C4-2B (cell line): ENCODE data around the gene GAD2.

Experiments
- H3K27ac ChIP-seq: fragments of 450-650 bp; 2 replicates; pipeline ENCODE4 v1.5.1; 2017
- ZFX ChIP-seq: fragments of 450-650 bp; IDR thresholded peaks from 2 replicates; pipeline ENCODE4 v1.6.1; 2017
- TF ChIP-seq, protein P1 (sequence below): fragments of 450-650 bp; conservative IDR thresholded peaks from 2 replicates; pipeline ENCODE4 v1.5.1; 2017; ENCODE audit warnings: mild to moderate bottlenecking

The GAD2 gene

DNA sequence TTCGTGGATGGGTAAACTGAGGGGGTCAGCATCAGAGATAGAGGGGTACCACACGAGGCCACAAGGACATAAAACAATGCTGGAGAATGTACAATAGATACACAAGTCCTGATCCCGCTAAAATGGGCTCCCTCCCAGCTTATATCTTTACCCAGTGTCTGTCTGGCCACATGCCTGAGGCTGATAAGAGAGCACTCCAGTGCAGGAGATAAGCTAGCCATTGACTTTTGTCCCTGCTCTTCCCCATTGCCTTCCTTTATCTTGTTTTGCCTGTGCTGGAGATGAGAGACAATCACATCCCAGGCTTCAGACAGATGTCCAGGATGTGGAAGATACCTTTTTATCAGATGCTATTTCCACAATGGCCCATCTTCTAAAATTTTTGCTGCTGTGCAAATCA is 6.0 kb downstream of the GAD2 start:
- TF ChIP-seq, protein P1, sequence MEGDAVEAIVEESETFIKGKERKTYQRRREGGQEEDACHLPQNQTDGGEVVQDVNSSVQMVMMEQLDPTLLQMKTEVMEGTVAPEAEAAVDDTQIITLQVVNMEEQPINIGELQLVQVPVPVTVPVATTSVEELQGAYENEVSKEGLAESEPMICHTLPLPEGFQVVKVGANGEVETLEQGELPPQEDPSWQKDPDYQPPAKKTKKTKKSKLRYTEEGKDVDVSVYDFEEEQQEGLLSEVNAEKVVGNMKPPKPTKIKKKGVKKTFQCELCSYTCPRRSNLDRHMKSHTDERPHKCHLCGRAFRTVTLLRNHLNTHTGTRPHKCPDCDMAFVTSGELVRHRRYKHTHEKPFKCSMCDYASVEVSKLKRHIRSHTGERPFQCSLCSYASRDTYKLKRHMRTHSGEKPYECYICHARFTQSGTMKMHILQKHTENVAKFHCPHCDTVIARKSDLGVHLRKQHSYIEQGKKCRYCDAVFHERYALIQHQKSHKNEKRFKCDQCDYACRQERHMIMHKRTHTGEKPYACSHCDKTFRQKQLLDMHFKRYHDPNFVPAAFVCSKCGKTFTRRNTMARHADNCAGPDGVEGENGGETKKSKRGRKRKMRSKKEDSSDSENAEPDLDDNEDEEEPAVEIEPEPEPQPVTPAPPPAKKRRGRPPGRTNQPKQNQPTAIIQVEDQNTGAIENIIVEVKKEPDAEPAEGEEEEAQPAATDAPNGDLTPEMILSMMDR, result no peak
- TF ChIP-seq ZFX, result no peak
- no peak overlapping the region for H3K27ac ChIP-seq

DNA sequence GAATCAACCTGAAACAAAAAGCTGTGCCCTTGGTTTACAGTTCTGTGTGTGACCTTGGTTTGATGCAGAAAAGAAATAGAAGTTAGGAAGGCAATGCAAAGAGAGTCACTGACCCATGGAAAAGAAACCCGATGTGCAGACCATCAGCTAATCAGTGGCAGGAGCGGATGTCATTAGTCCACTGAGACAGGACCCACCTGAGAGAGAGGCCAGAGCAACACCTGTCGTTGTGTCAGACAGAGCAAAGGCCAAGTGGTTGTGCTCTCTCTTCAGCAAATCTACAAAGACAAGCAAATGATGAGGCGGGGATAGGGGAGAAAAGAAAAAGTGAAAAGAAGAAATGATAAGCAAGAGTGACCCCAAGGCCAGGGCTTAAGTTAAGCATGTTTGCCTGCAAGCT is 8.7 kb downstream of the GAD2 start:
- TF ChIP-seq, protein P1, result no peak
- no peak for TF ChIP-seq ZFX
- no peak overlapping the region for H3K27ac ChIP-seq

DNA sequence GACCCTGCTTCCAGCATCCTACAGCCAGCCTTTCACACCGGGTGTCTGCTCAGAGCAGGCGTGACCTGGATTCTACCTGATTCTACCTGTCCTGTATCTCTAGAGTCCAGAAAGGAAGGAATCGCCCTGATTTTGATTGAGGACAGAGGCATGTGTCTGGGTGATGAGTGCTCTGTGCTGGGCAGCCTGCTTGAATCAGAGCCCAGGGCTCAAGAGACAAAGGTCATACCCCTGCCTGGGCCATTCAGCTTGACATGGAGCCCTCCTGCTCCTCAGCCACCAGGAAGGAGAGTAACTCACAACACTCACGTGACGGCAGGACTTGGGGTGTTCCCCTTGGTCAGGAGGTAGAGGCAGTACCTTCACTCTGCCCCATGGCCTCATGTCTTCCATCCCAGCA is 11.2 kb downstream of the GAD2 start:
- no peak for TF ChIP-seq ZFX
- TF ChIP-seq, protein P1, result no peak
- no peak overlapping the region for H3K27ac ChIP-seq

DNA sequence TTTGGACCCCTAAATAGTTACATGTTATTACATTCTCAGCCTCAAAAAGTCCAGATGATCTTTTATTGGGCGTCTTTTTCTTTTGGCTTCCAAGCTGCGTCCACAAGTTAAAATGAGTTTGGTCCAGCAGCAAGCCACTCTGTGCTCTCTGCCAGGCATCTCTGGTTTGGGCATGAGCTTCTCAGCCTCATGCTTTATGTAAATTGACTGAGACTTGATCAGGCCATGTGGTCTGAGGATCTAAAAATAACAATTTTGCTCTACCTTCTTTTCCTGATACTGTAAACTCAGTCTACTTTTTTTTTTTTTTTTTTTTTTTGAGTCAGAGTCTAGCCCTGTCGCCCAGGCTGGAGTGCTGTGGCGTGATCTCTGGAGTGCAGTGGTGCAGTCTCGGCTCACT is 15.6 kb downstream of the GAD2 start:
- H3K27ac ChIP-seq, result no peak overlapping the region
- TF ChIP-seq ZFX, result no peak
- TF ChIP-seq, protein P1, result no peak

DNA sequence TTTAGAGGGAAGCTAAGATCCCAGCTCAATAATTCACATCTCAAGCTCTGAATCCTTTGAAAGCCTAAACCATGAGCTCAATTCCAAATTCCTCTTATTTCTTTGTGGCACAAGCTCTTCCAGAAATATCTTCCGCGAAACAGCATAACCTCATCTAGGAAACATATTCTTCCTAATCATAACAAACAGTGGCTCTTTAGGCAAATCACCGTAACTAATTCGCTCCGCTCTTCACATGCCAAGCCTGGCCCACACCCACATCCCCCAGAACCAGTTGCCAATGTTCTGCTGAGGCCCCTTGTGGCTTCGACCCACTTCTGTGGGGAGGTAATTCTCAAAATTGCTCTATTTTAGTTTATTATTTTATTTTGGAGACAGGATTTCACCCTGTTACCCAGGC is 19.2 kb downstream of the GAD2 start:
- TF ChIP-seq, protein P1, result no peak
- no peak for TF ChIP-seq ZFX
- no peak overlapping the region for H3K27ac ChIP-seq

DNA sequence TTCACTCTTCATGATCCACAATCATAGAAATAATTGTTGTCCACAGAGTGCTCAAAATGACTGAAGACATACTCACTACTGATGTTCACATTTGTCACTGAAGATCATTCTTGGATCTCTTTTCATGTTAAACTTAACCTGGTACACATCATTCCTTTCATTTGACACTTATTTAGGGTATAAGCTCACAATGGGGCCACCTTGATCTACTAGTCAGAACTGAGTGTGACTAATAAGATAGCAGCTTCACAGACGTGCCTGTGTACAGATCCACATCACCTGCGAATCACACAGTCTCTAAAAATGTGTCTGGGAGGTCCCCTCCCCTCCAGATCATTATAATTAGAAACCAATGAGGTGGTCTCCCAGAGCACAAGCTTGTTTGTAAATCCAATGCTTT is 21.8 kb downstream of the GAD2 start:
- TF ChIP-seq, protein P1, result no peak
- no peak for TF ChIP-seq ZFX

DNA sequence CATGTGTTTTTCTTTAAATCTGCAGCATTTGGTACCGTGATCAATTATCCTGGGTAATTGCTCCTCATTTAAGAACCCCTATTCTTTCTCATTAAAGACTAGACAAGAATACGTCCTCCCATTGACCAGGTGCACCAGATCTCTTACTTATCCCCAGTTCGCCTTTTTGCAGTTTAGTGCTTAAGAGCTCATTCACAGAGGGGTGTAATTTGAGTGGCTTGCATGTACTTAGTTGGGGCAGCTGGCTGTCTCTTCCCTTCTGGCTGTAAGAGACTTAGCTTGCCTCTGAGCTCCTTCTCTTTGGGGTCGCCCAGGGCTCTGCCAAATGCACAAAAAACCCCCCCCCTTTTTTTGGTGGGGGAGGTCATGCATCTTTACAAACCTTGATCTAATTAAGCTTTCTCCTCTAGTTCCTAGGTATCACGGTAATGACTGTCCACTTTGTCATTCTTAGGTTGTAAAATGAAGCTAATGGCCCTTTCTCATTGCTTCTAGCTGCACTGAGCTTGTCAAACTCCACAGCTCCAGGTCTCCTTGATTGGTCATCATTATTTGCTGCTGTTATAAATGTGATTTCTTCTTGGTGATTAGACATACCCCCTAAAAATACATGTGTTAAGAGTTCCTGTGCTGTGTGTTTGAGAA is 26.3 kb downstream of the GAD2 start:
- no peak overlapping the region for H3K27ac ChIP-seq
- TF ChIP-seq, protein P1, result no peak
- TF ChIP-seq ZFX, result no peak

More for the DNA sequence above, 21.8 kb downstream of the GAD2 start:
- no peak overlapping the region for H3K27ac ChIP-seq
